Psoas muscle (tissue), 8 donors: ENCODE results near the gene HLCS. TPM values are rescaled to one million over a fixed set of nuclear protein-coding genes. Genes with fewer than 3 reads are reported as not detected.
"Not testable (repeated sequence)": the region's sequence is repeated elsewhere in the genome, so short reads cannot be mapped to it uniquely, and the experiment has no call there.

Experiments
- ATAC-seq, 4 donors: fragments of 200-7000 bp; cut with Tn5 transposase; one replicate each; pipeline ENCODE4 v1.9.1; 2020; ENCODE audit warnings: moderate library complexity in 3 of 4, mild to moderate bottlenecking in 2 of 4
- DNase-seq, 2 donors: peaks; one replicate each; pipeline ENCODE4 v3.0.0-alpha.2; 2020
- H3K27ac ChIP-seq: fragments of 200-600 bp; one replicate; pipeline ENCODE4 v1.8.0; 2022
- H3K27me3 ChIP-seq, 3 donors: fragments of 200-600 bp in 1 of 3; one replicate each; pipeline versions ENCODE4 v1.6.1 to v1.8.0; 2013 to 2022; ENCODE audit warnings: low read length in 2 of 3, mild to moderate bottlenecking in 2 of 3, moderate library complexity in 1 of 3; ENCODE audit not compliant: insufficient read depth in 3 of 3
- H3K36me3 ChIP-seq, 2 donors: fragments of 200-600 bp in 1 of 2; one replicate each; pipeline versions ENCODE4 v1.6.1 to v1.8.0; 2013 to 2022; ENCODE audit warnings: low read depth in 1 of 2, mild to moderate bottlenecking in 1 of 2, moderate library complexity in 1 of 2; ENCODE audit not compliant: insufficient read depth in 1 of 2
- H3K4me1 ChIP-seq: fragments of 200-600 bp; one replicate; pipeline ENCODE4 v1.8.0; 2022
- H3K4me3 ChIP-seq: fragments of 200-600 bp; one replicate; pipeline ENCODE4 v1.8.0; 2022; ENCODE audit warnings: mild to moderate bottlenecking
- H3K9me3 ChIP-seq: fragments of 200-600 bp; one replicate; pipeline ENCODE4 v1.8.0; 2022
- WGBS, 3 donors: extraction: QIAGEN DNeasy Blood & Tissue Kit; methylation state at CpG; one replicate each; pipeline versions ENCODE4 v1.1.6 to v1.1.7; 2013; 5-methylcytosine and 5-hydroxymethylcytosine counted together
- intact Hi-C, 2 donors: fragments of 100-400 bp; cut with DNase I; formaldehyde crosslinking; loops; one replicate each; pipeline versions ENCODE4 v1.11.0 to v1.14.2; 2022
- polyA plus RNA-seq, 3 donors: library from polyadenylated mRNA; stranded (reverse); fragments of 200-250 nt; gene quantifications; one replicate each; pipeline ENCODE4 v1.2.3, GENCODE V29; 2013
- total RNA-seq, 4 donors: library from RNA; stranded (reverse); fragmentation: NEBNext Ultra II Directional in 2 of 4; extraction: Animal tissue kit (Norgen Biotek cat#: 25700) in 2 of 4; gene quantifications; one replicate each; pipeline versions ENCODE4 v1.2.1 to v1.2.4, GENCODE V29; 2021 to 2023
- TF ChIP-seq, protein P1 (sequence below): fragments of 200-600 bp; IDR thresholded peaks from one replicate; pipeline ENCODE4 v1.8.0; 2022; ENCODE audit warnings: antibody characterized with exemption
- donor health status: healthy with polysubstance abuse.
- donor health status: DM: no; HTN: no; CAD: no; lungs with moderate emphysema.
- donor health status: Bipolar disorder and iron deficiency.
- donor health status: healthy.
- donor health status: DM: yes; HTN: yes; CAD: no.
- donor health status: DM: no; HTN: no; CAD: no.
- donor health status: DM: no; HTN: no; CAD: no.
- donor health status: DM: yes; HTN: yes; CAD: no.

HLCS gene
- total and polyA plus RNA-seq, 7 donors = 3.6 to 13.5 (median 8.1) TPM

DNA sequence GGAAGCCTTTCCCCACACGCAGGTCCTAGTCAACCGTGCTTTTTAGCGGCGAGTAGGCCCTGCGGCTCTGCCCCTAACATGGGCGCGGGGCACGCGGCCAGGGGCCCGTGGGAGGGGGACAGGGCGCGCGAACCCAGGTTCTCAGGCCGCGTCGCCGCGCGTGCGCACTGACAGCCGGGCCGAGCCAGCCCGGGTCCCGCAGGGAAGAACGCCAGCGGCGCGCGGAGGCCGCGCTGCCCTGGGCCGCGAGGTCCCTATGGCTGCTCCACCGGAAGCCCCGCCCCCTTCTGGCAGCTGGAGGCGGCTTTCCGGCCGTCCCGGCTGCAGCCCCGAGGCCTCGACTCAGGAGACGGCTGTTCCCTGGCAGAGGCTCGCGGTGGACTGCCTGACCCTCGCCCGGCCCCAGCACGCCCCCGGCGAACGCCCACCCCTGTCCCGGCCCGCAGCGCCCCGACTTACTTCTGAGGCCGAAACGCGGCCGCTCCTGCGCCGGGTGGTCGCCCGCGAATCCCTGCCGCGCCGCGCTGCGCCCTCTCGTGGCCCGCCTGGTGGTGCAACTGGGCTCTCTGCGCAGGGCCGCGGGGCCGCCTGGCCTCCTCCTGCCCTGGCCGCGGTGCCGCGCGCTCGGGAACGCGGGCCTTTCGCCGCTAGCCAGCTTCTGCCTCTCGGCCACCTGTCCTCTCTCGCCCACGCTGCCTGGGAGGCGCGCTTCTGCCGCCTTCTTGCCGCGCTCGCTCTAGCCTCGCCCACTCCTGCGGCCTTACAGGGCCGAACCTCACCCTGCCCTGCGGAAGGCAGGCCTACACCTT is 23.4 kb upstream of the HLCS start:
- H3K36me3 ChIP-seq = no peaks in the 10 kb centered on the region
- peak; percentile 95 to 96 (median 95) for ATAC-seq
- H3K27ac ChIP-seq = peak overlapping the region; percentile 99
- TF ChIP-seq, protein P1, sequence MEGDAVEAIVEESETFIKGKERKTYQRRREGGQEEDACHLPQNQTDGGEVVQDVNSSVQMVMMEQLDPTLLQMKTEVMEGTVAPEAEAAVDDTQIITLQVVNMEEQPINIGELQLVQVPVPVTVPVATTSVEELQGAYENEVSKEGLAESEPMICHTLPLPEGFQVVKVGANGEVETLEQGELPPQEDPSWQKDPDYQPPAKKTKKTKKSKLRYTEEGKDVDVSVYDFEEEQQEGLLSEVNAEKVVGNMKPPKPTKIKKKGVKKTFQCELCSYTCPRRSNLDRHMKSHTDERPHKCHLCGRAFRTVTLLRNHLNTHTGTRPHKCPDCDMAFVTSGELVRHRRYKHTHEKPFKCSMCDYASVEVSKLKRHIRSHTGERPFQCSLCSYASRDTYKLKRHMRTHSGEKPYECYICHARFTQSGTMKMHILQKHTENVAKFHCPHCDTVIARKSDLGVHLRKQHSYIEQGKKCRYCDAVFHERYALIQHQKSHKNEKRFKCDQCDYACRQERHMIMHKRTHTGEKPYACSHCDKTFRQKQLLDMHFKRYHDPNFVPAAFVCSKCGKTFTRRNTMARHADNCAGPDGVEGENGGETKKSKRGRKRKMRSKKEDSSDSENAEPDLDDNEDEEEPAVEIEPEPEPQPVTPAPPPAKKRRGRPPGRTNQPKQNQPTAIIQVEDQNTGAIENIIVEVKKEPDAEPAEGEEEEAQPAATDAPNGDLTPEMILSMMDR = peak; percentile 97
- no peaks in the 10 kb centered on the region for H3K9me3 ChIP-seq
- peak overlapping the region; percentile 86 for H3K4me3 ChIP-seq
- 1 to 4% (median 2%) methylated on average over 46 to 97 of the region's 97 CpGs for WGBS, 3 donors
- DNase-seq = peak; percentile 95 to 98
- H3K27me3 ChIP-seq = peaks cover 0 to 4% (median 2%) of the 10 kb centered on the region in 3 donors
- no peaks in the 10 kb centered on the region for H3K4me1 ChIP-seq
- intact Hi-C loops = loop anchor here in 1 of 2 donors (5.0 kb wide), 1 partner anchor 82 kb away; the partner anchor contains the start of genes PIGP and TTC3

DNA sequence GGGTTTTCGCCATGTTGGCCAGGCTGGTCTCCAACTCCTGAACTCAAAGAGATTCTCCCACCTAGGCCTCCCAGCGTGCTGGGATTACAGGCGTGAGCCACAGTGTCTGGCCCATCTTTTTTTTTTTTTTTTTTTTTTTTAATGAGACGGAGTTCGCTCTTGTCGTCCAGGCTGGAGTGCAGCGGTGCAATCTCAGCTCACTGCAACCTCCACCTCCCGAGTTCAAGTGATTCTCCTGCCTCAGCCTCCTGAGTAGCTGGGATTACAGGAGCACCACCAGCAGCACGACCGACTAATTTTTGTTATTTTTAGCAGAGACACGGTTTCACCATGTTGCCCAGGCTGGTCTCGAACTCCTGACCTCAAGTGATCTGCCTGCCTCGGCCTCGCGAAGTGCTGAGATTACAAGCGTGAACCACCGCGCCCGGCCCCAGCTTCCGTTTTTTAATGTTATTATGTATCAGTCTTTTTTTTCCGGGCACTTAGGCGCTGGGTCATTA is 22.8 kb upstream of the HLCS start:
- ATAC-seq = peak in 2 of 4 donors; percentile 1 to 10
- WGBS, 3 donors = 31 to 37% (median 32%) methylated on average over 22 of the region's 22 CpGs

DNA sequence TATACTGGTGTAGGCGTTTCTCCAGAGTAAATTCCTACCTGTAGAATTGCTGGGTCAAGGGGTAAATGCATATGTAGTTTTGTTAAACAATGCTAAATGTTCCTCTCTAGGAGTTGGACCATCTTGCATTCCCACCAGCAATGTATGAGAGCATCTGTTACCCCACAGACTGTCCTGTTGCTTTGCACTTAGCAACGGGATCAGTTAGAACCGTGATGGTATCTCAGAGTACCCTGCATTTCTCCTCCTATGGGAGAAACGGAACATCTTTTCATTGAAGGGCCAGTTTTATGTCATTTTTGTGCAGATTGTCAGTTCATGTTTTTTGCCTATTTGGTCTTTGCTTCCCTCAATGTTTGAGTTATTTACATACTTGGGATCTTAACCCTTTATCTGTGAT is 22.1 kb upstream of the HLCS start:
- intact Hi-C loops = no loop called here

More for the DNA sequence above, 22.8 kb upstream of the HLCS start:
- H3K27me3 ChIP-seq, intact Hi-C loops, H3K36me3 ChIP-seq, DNase-seq, H3K9me3 ChIP-seq, H3K4me1 ChIP-seq: not testable (repeated sequence)
- H3K4me3 ChIP-seq = peak overlapping the region; percentile 86
- peak overlapping the region; percentile 99 for H3K27ac ChIP-seq

DNA sequence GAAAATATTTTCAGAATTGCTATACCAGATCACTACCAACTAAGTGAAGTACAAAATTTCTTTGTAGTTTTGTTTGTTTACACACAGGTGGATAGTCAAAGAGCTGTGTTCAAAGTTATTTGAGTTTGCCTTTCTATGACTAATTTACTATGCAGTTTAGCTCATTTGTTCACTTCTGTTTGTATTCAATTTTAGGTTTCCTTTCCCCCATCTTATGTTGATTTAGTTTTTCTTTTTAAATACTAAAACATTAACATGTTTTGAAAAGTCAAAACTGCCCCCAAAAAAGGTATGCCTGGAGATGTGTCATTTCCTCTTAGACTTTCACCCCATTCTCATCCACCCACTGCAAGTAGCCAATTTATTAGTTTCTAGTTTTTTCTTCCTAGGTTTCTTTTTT is 21.4 kb upstream of the HLCS start:
- Histone ChIP-seq H3K4me3 (no peak overlapping the region), H3K9me3 (no peaks in the 10 kb centered on the region), H3K27ac (no peak overlapping the region), H3K27me3 (no peaks in the 10 kb centered on the region), H3K36me3 (no peaks in the 10 kb centered on the region), H3K4me1 (no peaks in the 10 kb centered on the region)
- intact Hi-C loops = no loop called here
- TF ChIP-seq, protein P1 = no peak
- DNase-seq (no peak), ATAC-seq (no peak)

More for the DNA sequence above, 22.1 kb upstream of the HLCS start:
- ATAC-seq (no peak), DNase-seq (no peak)
- H3K4me1 ChIP-seq = no peaks in the 10 kb centered on the region
- no peaks in the 10 kb centered on the region for H3K9me3 ChIP-seq
- H3K27me3 ChIP-seq = no peaks in the 10 kb centered on the region
- no peaks in the 10 kb centered on the region for H3K36me3 ChIP-seq
- peak overlapping the region; percentile 99 for H3K27ac ChIP-seq
- TF ChIP-seq, protein P1 = no peak
- 82 to 88% (median 82%) methylated on average over 4 of the region's 4 CpGs for WGBS, 3 donors
- no peak overlapping the region for H3K4me3 ChIP-seq

DNA sequence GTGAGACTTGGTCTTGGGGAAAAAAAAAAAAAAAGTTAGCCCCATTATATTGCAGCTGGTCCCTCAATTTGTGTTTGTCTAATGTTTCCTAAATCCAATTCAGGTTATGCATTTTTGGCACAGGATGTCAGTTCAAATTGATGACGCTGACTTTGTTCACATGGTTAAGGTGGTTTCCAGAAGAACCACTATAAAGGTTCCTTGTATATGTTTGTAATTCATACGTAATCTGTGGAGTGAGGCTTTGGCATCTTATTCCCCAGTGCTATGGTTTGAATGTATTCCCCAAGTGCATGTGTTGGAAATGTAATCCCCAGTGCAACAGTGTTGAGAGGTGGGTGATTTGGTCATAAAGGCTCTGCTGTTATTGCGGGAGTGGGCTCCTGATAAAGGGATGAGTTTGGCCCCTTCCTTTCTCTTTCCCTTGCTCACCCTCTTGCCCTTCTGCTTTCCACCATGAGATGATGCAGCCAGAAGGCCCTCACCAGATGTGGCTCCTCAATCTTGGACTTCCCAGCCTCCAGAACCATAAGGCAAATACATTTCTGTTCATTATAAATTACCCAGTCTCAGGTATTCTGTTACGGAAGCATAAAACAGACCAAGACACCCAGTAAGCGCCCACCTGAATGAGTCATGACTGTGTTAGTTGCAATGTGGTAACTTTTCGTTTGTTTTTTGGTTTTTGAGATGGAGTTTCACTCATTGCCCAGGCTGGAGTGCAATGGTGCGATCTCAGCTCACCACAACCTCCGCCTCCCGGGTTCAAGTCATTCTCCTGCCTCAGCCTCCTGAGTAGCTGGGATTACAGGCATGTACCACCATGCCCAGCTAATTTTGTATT is 19.5 kb upstream of the HLCS start:
- intact Hi-C loops = no loop called here
- no peak overlapping the region for H3K4me3 ChIP-seq
- no peaks in the 10 kb centered on the region for H3K36me3 ChIP-seq
- no peak for DNase-seq
- H3K27me3 ChIP-seq = no peaks in the 10 kb centered on the region
- no peaks in the 10 kb centered on the region for H3K9me3 ChIP-seq
- TF ChIP-seq, protein P1 = no peak
- WGBS, 3 donors = 75 to 98% (median 77%) methylated on average over 9 of the region's 9 CpGs
- no peaks in the 10 kb centered on the region for H3K4me1 ChIP-seq
- no peak overlapping the region for H3K27ac ChIP-seq
- no peak for ATAC-seq
